ENCODE measurements around the gene KRT78. TPM values are rescaled to one million over a fixed set of nuclear protein-coding genes. Genes with fewer than 3 reads are reported as not detected.

Gene KRT78
- total RNA-seq, 3 donors from 2014 or later (not counting 1 experiment from before 2014, with no cell fraction given): not detected

DNA sequence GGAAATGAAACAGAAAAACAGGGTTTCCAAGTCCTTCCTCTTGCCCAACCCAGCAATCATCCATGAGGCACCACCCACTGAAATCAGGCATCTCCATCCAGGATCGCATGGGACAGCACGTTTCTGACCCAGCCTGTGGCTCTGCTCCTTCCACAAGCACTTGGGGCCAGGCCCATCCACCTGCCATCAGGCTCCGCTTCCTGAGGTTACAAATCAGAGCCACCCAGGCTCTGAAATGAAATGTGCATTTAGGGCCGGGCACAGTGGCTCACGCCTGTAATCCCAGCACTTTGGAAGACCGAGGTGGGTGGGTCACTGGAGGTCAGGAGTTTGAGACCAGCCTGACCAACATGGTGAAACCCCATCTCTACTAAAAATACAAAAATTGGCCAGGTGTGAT, 717 bp upstream of the KRT78 start:
- intact Hi-C loops (cut with micrococcal nuclease): no loop called here
- H3K27me3 Mint-ChIP-seq (ENCODE audit: low read depth in 2 of 2): peaks cover 10 to 23% of the 10 kb centered on the region in 2 donors

DNA sequence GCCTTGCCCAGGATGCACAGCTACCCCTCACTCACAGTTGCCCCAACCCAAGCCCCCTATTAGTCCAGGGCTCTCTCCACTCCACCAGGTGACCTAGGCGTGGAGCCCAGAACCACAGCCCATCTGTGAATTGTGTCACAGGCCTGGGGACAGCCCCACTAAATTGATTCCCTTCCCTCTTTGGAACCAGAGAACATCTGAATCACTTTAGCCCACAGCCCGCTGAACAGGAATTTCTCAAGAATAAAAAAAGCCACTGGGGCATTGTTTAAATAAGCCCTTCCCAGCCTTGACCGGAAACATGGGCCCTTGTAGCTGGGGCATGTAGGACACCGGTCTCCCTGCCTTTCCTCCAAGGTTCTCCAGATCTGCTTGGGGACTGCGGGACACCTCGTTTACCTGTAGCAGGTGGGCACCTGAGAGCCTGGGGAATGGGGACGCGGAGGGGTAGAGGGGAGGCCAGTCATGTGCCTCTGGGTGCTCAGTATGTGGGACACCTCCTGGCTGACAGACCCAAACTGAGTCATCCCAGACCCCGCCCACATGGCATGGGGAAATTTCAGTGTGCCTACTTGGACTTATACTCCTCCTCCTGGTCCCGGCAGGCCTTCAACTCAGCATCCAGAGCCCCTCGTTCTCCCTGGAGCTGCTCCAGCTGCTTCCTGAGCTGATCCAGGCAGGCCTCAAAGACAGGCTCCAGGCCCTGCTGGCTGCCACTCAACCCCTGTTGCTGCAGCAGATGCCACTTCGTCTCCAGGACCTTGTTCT, 1.3 kb downstream of the KRT78 start:
- Histone ChIP-seq H3K4me3 (ENCODE audit: low read length) (no peak overlapping the region), H3K27me3 (ENCODE audit: control insufficient read depth, insufficient read depth, low read length) (no peaks in the 10 kb centered on the region), H3K9me3 (ENCODE audit: control insufficient read depth, insufficient read depth, low read length) (no peaks in the 10 kb centered on the region), H3K4me1 (ENCODE audit: control insufficient read depth, insufficient read depth, low read length) (no peaks in the 10 kb centered on the region), H3K27ac (ENCODE audit: low read length) (no peak overlapping the region), H3K36me3 (ENCODE audit: control insufficient read depth, insufficient read depth, low read length) (no peaks in the 10 kb centered on the region)
- Mint-ChIP-seq H3K4me1 (peaks cover under 1 to 2% of the 10 kb centered on the region in 2 donors), H3K27ac (no peak overlapping the region), H3K4me3 (no peak overlapping the region), H3K27me3 (ENCODE audit: low read depth in 2 of 2) (peaks cover 7 to 15% of the 10 kb centered on the region in 2 donors), H3K36me3 (no peaks in the 10 kb centered on the region), H3K9me3 (no peaks in the 10 kb centered on the region)
- intact Hi-C loops (cut with micrococcal nuclease): no loop called here
- no peak for ATAC-seq
- TF ChIP-seq, protein P1, sequence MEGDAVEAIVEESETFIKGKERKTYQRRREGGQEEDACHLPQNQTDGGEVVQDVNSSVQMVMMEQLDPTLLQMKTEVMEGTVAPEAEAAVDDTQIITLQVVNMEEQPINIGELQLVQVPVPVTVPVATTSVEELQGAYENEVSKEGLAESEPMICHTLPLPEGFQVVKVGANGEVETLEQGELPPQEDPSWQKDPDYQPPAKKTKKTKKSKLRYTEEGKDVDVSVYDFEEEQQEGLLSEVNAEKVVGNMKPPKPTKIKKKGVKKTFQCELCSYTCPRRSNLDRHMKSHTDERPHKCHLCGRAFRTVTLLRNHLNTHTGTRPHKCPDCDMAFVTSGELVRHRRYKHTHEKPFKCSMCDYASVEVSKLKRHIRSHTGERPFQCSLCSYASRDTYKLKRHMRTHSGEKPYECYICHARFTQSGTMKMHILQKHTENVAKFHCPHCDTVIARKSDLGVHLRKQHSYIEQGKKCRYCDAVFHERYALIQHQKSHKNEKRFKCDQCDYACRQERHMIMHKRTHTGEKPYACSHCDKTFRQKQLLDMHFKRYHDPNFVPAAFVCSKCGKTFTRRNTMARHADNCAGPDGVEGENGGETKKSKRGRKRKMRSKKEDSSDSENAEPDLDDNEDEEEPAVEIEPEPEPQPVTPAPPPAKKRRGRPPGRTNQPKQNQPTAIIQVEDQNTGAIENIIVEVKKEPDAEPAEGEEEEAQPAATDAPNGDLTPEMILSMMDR (IDR thresholded peaks at IDR 0.05): no peak
- 88% methylated on average over 12 of the region's 12 CpGs for WGBS (ENCODE audit: insufficient coverage)
- DNase-seq: no peak

More for the DNA sequence above, 717 bp upstream of the KRT78 start:
- H3K36me3 Mint-ChIP-seq: no peaks in the 10 kb centered on the region
- no peak for ATAC-seq
- H3K4me1 Mint-ChIP-seq: no peaks in the 10 kb centered on the region
- H3K27ac Mint-ChIP-seq: no peak overlapping the region
- Histone ChIP-seq H3K4me1 (ENCODE audit: control insufficient read depth, insufficient read depth, low read length) (no peaks in the 10 kb centered on the region), H3K9me3 (ENCODE audit: control insufficient read depth, insufficient read depth, low read length) (no peaks in the 10 kb centered on the region), H3K36me3 (ENCODE audit: control insufficient read depth, insufficient read depth, low read length) (no peaks in the 10 kb centered on the region), H3K4me3 (ENCODE audit: low read length) (no peak overlapping the region), H3K27me3 (ENCODE audit: control insufficient read depth, insufficient read depth, low read length) (no peaks in the 10 kb centered on the region), H3K27ac (ENCODE audit: low read length) (no peak overlapping the region)
- no peak for DNase-seq
- TF ChIP-seq, protein P1 (IDR thresholded peaks at IDR 0.05): no peak
- no peak overlapping the region for H3K4me3 Mint-ChIP-seq
- H3K9me3 Mint-ChIP-seq: no peaks in the 10 kb centered on the region
- WGBS (ENCODE audit: insufficient coverage): 88% methylated on average over 6 of the region's 6 CpGs

DNA sequence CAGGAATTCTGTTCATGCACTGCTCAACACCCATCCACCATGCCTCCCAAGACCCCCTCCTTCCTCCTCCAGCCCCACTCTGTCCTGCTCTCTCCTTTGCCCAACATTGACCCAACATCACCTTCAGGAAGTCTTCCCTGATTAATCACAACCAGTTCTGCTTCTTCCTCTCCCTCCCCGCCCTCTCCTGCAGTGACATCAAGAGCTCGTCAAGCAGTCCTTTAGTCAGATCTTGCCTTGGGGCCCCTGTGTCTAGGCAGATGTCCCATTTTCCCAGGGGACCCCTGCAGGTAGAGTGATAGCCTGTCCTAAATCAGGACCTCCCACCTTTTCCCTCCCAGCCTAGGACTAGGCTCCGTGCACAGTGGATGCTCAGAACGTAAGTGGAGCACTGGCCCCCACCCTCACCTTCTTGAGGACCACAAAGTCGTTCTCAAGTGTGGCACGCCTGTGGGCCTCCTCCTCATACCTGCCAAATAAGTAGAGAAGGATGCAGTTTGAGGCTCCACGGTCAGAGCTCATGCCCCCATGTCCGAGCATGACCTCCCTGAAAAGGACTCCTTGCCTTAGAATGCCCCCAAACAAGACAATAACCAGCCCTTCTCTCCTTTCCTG, 2.3 kb downstream of the KRT78 start:
- TF ChIP-seq, protein P1 (IDR thresholded peaks at IDR 0.05): no peak
- Mint-ChIP-seq H3K27ac (no peak overlapping the region), H3K4me3 (no peak overlapping the region), H3K36me3 (no peaks in the 10 kb centered on the region), H3K9me3 (no peaks in the 10 kb centered on the region), H3K4me1 (peaks cover 5 to 7% of the 10 kb centered on the region in 2 donors), H3K27me3 (ENCODE audit: low read depth in 2 of 2) (peaks cover 7 to 11% of the 10 kb centered on the region in 2 donors)
- no peaks in the 10 kb centered on the region for H3K36me3 ChIP-seq (ENCODE audit: control insufficient read depth, insufficient read depth, low read length)
- ATAC-seq: no peak
- no peak for DNase-seq
- no peak overlapping the region for H3K4me3 ChIP-seq (ENCODE audit: low read length)
- H3K27ac ChIP-seq (ENCODE audit: low read length): no peak overlapping the region
- intact Hi-C loops (cut with micrococcal nuclease): no loop called here
- H3K27me3 ChIP-seq (ENCODE audit: control insufficient read depth, insufficient read depth, low read length): no peaks in the 10 kb centered on the region
- H3K4me1 ChIP-seq (ENCODE audit: control insufficient read depth, insufficient read depth, low read length): peaks cover 4% of the 10 kb centered on the region
- H3K9me3 ChIP-seq (ENCODE audit: control insufficient read depth, insufficient read depth, low read length): no peaks in the 10 kb centered on the region
- WGBS (ENCODE audit: insufficient coverage): 83% methylated on average over 8 of the region's 8 CpGs

Data from natural killer cell (primary cell).